Fibroblast of the conjunctiva (primary cell): ENCODE results near the gene KIF6.
A peak's percentile ranks its signal among the peaks of the same experiment; 100 is the strongest.

ENCODE experiments used
- DNase-seq: peaks from one replicate; pipeline ENCODE4 v3.0.0-alpha.2; 2010; ENCODE audit warnings: low read depth

KIF6 gene

DNA sequence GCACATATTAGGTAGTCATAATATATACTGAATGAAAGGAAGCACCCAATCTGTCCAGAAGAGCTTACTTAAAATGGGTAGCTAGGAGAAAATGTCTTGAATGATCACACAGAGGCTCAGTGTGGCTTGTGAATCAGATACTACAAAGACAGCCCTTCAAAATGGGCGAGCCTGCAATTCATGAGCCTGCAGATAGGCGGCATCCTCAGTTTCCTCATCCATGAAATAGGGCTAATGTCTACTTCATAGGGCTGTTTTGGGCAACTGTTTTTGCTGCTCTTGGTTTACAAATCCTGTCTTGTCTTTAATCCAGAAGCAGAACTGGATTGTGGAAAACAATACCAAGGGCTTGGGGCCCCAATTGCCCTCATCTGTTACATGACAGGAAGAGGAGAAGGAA lies 273.4 kb downstream of the KIF6 start:
- DNase-seq = no peak

DNA sequence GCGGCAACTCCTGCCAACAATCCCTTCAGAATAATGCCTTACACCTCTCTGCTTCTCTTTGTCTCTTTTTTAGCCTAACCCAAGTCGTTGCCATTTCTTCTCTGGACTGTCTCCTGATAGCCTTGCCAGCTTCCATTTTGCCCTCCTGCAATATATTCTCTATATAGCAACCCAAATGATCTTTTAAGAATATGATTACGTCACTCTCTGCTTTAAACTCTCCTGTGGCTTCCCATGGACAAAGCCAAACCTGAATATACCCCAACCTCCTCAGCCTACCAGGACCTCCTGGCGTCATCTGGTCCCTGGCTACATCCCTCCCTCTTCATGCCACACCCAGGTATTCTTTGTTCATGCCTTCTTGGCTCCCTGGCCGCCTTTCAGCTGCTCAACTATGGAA lies 276.2 kb downstream of the KIF6 start:
- no peak for DNase-seq

GRCh38 chr6:39446909-39447308 lies 278.3 kb downstream of the KIF6 start:
- DNase-seq = no peak

DNA sequence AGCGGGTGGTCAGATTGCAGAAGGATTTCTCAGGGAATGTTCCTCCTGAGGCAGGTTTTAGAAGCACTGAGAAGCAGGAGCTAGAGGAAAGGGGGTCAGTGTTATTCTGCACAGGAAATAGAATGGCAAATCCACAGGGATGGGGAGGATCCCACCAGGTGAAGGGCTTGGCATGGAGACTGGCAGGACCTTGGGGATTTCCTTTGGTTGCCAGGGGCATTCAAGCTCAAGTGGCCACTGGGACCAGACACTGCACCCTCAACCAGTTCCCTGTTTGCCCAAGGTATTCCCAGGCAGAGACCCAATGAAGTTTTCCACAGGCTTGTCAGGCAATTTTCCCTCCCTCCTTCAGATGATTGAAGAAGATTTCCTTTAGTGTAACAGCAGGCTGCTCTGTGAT lies 279.5 kb downstream of the KIF6 start:
- no peak for DNase-seq

DNA sequence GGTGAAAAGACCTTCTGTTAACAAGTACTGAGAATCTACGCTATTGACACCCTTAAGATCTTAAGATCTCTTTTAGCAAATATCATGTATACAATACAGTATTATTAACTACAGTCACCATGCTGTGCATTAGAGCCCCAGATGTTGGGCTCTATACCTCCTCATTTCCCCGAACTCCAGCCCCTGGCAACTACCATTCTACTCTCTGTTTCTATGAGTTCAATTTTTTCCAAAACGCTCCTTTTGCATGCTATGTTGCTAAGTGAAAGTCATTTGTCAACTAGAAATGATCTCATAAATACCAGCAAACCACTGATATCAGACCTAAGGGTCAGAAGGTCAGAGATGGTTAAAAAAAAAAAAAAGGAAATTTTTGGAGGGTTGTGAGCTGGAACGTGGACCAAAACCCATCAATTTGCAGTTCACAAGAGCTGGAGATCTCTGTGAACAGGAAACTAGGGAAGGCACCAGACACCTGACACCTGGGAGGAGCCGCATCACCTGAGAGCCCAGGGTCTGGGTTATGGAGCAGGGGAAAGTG lies 280.7 kb downstream of the KIF6 start:
- no peak for DNase-seq

- no peak for DNase-seq
These were observed 283.2 kb downstream of the KIF6 start for GRCh38 chr6:39441986-39442385.

- DNase-seq = no peak
These were observed 283.9 kb downstream of the KIF6 start for GRCh38 chr6:39441301-39441700.

DNA sequence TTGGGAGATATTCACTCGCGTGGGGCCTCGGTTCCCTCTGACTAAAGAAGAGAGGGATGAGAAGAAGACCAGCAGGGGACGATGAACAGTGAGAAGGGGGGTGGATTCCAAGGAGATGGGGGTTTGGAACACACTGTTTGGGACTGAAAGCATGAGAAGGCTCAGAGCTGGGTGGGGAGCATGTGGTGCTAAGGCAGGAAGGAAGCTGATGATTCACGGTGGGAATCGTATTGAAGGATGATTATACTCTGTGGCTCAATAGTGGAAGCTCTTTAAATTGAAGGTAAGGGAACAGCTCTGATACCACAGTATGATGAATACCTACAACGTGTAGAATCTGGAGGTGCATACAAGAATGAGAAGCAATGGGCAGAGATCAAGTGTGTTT lies 285.2 kb downstream of the KIF6 start:
- DNase-seq = no peak

- DNase-seq = no peak
These were observed 285.7 kb downstream of the KIF6 start for GRCh38 chr6:39439342-39440038.

DNA sequence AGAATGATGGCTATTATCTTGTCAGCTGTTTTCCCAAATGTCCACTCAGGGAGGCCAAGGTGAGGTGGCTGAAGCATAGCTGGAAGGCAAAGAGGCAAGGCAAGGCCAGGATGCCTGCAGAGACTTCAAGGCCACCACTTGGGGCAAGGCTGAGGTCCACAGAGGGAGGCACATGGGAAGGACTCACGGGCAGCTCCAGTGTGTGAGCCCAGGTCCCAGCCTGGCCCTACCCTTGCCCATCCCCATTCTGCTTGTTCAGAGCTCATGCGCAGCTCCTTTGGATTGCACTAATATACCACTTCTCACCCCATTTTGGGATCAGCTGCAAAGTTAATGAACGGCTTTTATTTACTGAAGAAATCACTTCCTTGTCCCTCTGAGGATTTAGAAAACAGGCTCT lies 291.6 kb downstream of the KIF6 start:
- DNase-seq = no peak

GRCh38 chr6:39432330-39433025 lies 292.7 kb downstream of the KIF6 start:
- DNase-seq = peak; percentile 20

GRCh38 chr6:39430871-39431523 lies 294.2 kb downstream of the KIF6 start:
- DNase-seq = no peak

DNA sequence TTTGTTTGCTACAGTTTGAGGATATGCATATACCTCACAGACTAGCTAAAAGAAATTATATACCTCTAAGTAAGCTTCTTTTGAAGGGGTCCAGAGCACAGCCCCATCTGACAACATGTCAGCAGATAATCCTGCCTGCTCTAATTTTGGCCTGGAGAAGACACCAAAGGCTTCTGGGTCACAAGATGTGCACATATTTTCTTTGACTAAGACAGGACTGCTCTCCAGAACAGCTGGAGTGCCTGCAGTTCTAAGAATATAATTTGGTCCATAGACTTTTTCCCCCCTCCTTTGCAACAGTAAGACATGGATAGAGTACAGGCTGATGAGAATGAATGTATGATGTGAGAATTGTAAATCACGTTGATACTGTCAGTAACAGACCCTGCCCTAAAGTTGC lies 294.8 kb downstream of the KIF6 start:
- DNase-seq = no peak

- no peak for DNase-seq
These were observed 296.4 kb downstream of the KIF6 start for GRCh38 chr6:39428816-39429215.

DNA sequence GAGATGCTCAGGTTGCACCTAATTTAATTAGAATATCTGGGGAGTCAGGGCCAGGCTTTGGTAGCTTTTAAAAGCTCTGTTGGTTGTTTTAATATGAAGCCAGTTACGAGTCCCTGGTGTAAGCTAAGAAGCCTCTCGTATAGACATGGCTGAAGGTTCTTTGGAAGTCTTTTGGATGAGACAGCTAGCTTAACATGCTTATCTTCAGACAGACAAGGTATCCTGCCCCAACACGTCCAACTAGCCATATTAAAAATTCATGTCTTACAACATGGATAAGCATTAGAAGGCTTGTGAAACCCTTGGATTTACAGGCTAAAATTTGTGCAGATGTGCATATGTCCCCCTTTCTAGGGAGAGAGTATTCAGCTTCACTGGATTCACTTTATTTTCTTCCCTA lies 297.1 kb downstream of the KIF6 start:
- DNase-seq = no peak

GRCh38 chr6:39426073-39426456 lies 299.1 kb downstream of the KIF6 start:
- peak; percentile 79 for DNase-seq

- DNase-seq = peak; percentile 4
These were observed 299.7 kb downstream of the KIF6 start for GRCh38 chr6:39425346-39426072.

- DNase-seq = no peak
These were observed 300.4 kb downstream of the KIF6 start for GRCh38 chr6:39424831-39425230.

DNA sequence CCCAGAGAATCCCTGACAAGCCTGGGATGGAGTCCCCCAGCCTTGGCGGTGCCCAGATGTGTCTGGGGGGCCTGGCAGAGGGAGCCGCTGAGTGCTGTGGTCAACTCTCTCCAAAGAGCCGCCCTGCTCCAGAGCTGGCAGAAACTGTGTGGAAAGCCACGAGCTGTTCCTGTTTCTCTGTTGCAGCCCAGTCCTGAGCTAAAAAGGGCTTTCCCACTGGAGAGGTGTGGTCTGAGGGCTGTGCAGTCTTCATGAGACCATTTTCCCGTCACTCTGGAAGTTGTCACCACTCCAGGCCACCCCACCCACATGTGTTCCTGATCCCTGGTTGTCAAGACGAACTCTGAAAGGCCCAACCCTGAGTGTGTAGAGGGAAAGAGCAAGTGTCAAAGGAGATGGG lies 303.0 kb downstream of the KIF6 start:
- no peak for DNase-seq

GRCh38 chr6:39421383-39422225 lies 303.6 kb downstream of the KIF6 start:
- DNase-seq = no peak
